ENCODE measurements around the gene WFS1. TPM values are rescaled to one million over a fixed set of nuclear protein-coding genes. Genes with fewer than 3 reads are reported as not detected.

WFS1 gene
- total RNA-seq, 4 donors from 2014 or later = 124 to 174 (median 132) TPM

DNA sequence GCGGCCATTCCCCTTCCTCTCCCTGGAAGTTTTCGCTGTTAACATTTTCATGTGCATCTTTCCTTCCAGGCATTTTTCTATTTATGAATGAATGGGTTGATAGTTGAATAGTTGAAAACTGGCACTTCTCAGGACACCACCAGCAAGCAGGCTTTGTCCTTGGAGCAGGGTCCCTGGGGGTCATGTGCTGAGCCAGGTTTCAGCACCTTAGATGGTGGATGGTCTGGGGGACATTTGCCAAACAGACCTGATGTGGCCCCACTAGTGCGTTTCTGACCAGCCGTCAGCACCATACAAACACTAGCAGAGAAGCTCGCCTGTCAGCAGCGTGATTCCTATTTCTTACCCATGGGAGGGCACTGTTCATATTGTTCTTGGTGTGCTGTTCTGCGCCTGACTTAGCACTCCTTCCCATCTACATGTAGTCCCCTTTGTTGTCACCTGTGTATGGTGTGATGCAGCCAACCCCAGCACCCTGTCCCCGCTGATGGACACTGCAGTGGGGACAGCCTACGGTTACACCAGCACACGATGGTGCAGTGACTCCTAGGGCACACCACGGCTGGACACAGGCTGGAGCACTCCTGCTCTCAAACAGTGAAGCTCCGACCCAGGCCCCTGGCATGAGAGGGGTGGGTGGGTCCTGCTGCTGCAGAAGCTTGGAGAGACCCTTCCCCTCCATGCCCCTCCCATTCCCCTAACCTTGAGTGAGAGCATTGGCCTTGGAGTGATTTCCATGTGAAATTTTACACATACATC lies 27.2 kb upstream of the WFS1 start:
- Histone ChIP-seq H3K4me1 (peaks cover 5 to 8% of the 10 kb centered on the region in 2 donors), H3K36me3 (no peaks in the 10 kb centered on the region), H3K4me3 (replicated peaks in 1 of 3) (no peak overlapping the region), H3K27ac (no peak overlapping the region), H3K27me3 (no peaks in the 10 kb centered on the region), H3K9me3 (no peaks in the 10 kb centered on the region)
- DNase-seq = no peak
- TF ChIP-seq, protein P1, sequence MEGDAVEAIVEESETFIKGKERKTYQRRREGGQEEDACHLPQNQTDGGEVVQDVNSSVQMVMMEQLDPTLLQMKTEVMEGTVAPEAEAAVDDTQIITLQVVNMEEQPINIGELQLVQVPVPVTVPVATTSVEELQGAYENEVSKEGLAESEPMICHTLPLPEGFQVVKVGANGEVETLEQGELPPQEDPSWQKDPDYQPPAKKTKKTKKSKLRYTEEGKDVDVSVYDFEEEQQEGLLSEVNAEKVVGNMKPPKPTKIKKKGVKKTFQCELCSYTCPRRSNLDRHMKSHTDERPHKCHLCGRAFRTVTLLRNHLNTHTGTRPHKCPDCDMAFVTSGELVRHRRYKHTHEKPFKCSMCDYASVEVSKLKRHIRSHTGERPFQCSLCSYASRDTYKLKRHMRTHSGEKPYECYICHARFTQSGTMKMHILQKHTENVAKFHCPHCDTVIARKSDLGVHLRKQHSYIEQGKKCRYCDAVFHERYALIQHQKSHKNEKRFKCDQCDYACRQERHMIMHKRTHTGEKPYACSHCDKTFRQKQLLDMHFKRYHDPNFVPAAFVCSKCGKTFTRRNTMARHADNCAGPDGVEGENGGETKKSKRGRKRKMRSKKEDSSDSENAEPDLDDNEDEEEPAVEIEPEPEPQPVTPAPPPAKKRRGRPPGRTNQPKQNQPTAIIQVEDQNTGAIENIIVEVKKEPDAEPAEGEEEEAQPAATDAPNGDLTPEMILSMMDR (IDR thresholded peaks at IDR 0.05) = no peak
- TF ChIP-seq POLR2A (IDR thresholded peaks at IDR 0.05) = no peak
- WGBS, 2 donors = 83 to 87% methylated on average over 11 to 12 of the region's 12 CpGs
- intact Hi-C loops (cut with DNase I) = loop anchor here (10.0 kb wide), 1 partner anchor 248 kb away; no protein-coding TSS in a partner anchor

DNA sequence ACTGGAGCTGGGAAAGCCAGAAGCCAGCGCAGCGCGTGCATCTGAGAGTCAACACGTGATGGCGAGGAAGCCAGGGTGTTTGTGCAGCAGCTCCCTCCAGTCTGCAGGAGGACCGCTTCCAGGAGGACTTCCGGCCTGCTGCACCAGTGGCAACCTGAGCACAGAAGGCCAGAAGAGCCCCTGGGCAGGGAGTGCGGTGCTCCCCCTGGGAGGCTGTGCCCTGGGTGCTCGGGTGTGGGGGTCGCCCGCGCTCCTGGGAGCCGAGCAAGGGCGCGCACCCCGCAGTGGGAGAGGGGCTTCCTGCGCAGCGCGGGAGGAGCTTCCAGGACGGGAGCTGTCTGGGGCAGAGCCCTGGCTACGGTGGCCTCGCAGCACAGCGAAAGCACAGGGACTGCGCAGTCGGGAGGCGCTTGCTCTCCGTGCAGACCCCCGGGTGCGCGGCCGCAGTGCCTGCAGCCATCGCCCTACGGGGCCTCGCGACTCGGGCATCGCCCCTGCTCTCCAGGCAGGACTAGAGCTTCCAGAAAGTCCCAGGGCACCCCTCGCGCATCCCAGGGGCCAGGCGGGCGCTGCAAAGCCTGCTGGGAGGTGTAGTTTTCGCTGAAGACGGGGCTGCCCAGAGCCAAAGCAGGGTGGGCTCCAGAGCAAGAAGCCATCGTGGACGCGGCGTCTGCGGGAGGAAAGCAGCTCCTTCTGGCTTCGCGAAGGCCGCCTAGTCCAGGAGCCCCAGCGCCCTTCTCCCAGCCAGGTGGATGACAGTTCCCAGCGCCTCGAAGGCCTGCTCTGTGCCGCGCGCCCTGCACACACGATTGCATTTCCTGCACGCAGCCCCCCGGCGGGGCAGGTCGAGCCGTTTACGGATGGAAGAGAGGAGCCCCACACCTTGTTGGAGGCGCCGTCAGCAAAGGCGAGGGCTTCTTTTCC lies 24.1 kb upstream of the WFS1 start:
- DNase-seq = peak; percentile 19 to 20
- intact Hi-C loops (cut with DNase I) = loop anchor here (10.0 kb wide), 1 partner anchor 251 kb away; no protein-coding TSS in a partner anchor

DNA sequence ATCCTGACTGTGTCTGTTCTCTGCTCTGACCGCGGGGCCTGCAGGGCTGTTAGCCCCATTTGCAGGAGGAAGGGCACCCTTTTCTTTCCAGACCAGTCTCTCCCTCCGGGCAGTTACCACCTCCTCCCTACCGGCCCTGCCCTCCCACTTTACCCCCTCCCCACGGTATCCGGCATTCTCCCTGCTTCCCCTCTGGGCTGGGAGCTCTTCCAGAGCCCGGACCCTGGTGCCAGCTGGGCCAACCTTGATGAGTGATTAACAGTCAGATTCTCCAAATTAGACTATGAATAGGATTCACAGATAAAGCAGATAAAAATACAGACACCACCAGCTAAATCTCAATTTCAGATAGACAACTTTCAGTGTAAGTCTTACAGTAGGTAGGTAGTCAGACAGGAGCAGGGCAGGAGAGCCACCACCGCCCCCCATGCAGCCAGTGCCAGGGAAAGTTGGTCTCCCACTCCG lies 23.4 kb upstream of the WFS1 start:
- 58 to 62% methylated on average over 9 of the region's 9 CpGs for WGBS, 2 donors
- Histone ChIP-seq H3K4me3 (replicated peaks in 1 of 3) (no peak overlapping the region), H3K4me1 (peaks cover 5 to 8% of the 10 kb centered on the region in 2 donors), H3K36me3 (no peaks in the 10 kb centered on the region), H3K27ac (no peak overlapping the region), H3K9me3 (no peaks in the 10 kb centered on the region), H3K27me3 (no peaks in the 10 kb centered on the region)
- no peak for DNase-seq
- no peak for TF ChIP-seq POLR2A (IDR thresholded peaks at IDR 0.05)
- TF ChIP-seq, protein P1 (IDR thresholded peaks at IDR 0.05) = no peak
- intact Hi-C loops (cut with DNase I) = loop anchor here (10.0 kb wide), 1 partner anchor 251 kb away; no protein-coding TSS in a partner anchor

More for the DNA sequence above, 24.1 kb upstream of the WFS1 start:
- 18 to 30% methylated on average over 21 to 30 of the region's 67 CpGs for WGBS, 2 donors
- Histone ChIP-seq H3K4me1 (peaks cover 5 to 8% of the 10 kb centered on the region in 2 donors), H3K9me3 (no peaks in the 10 kb centered on the region), H3K4me3 (replicated peaks in 1 of 3) (peak overlapping the region in 1 of 3 donors; percentile 10), H3K27ac (no peak overlapping the region), H3K27me3 (no peaks in the 10 kb centered on the region), H3K36me3 (no peaks in the 10 kb centered on the region)
- TF ChIP-seq POLR2A (IDR thresholded peaks at IDR 0.05) = no peak
- TF ChIP-seq, protein P1 (IDR thresholded peaks at IDR 0.05) = no peak

DNA sequence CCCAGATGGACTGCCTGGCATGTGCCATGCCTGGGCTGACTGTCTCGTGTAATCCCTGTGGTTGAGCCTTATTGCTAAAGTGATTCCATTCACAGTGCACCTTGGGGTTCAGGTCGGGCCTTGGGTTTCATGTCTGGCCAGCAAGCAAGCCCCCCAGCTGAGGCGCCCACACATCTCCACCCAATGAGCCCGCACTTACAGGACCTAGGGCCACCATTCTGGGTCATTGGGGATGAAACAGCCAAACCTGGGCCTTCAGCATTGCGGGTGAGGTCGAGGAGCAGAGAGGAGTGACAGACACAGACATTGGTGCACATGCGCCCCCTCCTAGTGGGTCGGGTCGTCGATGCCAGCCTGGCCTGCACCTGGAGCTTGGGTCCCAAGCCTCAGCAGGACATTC lies 21.3 kb upstream of the WFS1 start:
- Histone ChIP-seq H3K36me3 (no peaks in the 10 kb centered on the region), H3K4me3 (replicated peaks in 1 of 3) (no peak overlapping the region), H3K27me3 (no peaks in the 10 kb centered on the region), H3K9me3 (no peaks in the 10 kb centered on the region), H3K27ac (no peak overlapping the region), H3K4me1 (peaks cover 5 to 8% of the 10 kb centered on the region in 2 donors)
- intact Hi-C loops (cut with DNase I) = loop anchor here (10.0 kb wide), 1 partner anchor 254 kb away; no protein-coding TSS in a partner anchor
- 79 to 80% methylated on average over 4 to 9 of the region's 10 CpGs for WGBS, 2 donors
- TF ChIP-seq, protein P1 (IDR thresholded peaks at IDR 0.05) = no peak
- no peak for TF ChIP-seq POLR2A (IDR thresholded peaks at IDR 0.05)
- no peak for DNase-seq

Data from thyroid gland (tissue), 4 donors.